ENCODE measurements around the gene SAMD14.

Gene SAMD14

DNA sequence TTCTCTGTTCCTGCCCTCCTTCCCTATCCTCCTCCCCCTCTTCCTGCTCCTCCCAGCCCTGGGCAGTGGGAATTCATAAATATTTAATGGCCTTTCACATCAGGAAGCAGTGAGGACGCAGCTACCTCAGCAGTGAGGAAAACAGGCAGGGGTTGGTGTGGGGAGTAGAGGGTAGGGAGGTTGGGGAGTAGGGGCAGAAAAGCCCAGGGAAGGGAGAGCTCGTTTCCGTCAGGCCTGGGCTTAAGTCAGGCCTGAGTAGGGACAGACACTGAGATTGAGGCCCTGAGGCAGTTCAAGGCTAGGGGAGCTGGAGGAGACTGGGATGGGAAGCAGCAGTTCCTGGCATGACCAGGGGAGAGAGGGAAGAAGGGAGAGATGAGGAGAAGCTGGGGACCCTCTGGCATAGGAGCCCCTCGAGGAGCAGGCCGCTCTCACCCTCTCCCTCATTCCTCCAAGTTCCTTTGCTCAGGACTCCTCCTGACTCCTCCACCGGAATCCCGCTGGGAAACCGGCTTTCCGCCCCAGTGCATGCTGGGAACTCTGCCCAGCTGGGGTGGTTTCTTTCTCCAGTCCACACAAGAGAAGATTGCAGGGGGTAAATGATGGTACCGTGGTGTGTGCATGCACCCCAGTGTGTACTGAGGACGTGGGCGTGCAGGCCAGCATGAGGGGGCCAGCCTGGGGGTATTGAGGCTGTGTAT is 6.2 kb downstream of the SAMD14 start:
- Histone ChIP-seq H3K4me3 (ENCODE audit: low read length) (no peak overlapping the region), H3K4me2 (ENCODE audit: low read length) (peak overlapping the region; percentile 16), H3K9me3 (replicated peaks; ENCODE audit: low read length) (no peaks in the 10 kb centered on the region), H3K36me3 (ENCODE audit: insufficient read depth, low read length) (no peaks in the 10 kb centered on the region), H3K4me1 (ENCODE audit: control insufficient read depth, insufficient read depth, low read length) (no peaks in the 10 kb centered on the region), H3K9ac (ENCODE audit: low read depth, low read length) (no peak overlapping the region), H3K27me3 (ENCODE audit: control insufficient read depth, insufficient read depth, low read length) (peaks cover 37% of the 10 kb centered on the region)

DNA sequence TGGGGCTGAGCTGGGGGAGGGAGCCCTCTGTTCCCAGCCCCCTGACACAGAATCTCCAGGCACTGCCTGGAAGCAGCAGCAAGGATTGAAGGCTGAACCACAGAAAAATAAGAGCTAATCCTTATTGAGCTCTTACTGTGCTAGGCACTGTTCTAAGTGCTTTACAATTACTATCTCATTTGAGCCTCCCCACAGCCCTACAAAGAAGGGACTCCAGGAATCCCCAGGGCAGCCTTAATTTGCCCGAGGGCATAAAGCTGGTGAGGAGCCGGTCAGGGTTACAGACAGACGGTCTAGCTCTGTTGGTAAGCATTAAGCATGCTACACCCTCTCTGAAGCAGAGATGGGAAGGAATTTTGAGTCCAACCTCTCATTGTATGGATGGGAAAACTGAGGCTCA is 7.0 kb downstream of the SAMD14 start:
- Histone ChIP-seq H3K4me1 (ENCODE audit: control insufficient read depth, insufficient read depth, low read length) (no peaks in the 10 kb centered on the region), H3K9ac (ENCODE audit: low read depth, low read length) (no peak overlapping the region), H3K36me3 (ENCODE audit: insufficient read depth, low read length) (no peaks in the 10 kb centered on the region), H3K9me3 (replicated peaks; ENCODE audit: low read length) (no peaks in the 10 kb centered on the region), H3K4me3 (ENCODE audit: low read length) (no peak overlapping the region), H3K27me3 (ENCODE audit: control insufficient read depth, insufficient read depth, low read length) (peaks cover 44% of the 10 kb centered on the region), H3K4me2 (ENCODE audit: low read length) (no peak overlapping the region)

DNA sequence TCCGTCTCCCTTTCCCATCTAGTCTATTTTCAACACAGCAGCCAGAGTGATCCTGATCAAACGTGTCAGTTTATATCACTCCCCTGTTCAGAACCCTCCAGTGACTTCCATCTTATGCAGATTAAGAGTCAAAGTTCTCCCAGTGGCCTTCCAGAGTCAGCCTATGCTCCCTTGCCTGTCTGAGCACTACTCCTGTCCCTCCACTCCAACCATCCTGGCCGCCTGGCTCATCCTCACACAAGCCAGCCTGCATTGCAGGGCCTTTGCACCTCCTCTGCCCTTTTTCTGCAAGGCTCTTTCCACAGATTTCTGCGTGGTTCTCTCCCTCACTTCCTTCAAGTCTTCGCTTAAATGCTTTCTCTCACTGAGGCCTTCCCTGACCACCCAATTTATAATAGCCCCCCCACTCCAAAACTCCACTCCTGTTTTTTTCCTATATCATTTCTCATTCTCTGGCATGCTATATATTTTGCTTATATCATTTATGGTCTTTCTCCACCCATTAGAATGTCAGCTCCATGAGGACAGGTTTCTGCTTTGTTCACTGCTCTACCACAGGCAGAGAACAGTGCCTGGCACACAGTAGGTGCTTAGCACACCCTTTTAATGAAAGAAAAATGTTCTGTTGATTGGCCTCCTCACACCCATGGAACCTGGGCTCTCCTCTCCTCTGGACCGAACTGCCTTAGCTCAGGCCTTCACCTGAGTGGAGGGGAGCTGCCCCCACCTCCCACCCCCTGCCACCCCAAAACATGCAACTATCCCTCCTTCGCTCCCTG is 9.3 kb downstream of the SAMD14 start:
- Histone ChIP-seq H3K36me3 (ENCODE audit: insufficient read depth, low read length) (no peaks in the 10 kb centered on the region), H3K4me3 (ENCODE audit: low read length) (no peak overlapping the region), H3K4me2 (ENCODE audit: low read length) (no peak overlapping the region), H3K9me3 (replicated peaks; ENCODE audit: low read length) (no peaks in the 10 kb centered on the region), H3K9ac (ENCODE audit: low read depth, low read length) (no peak overlapping the region), H3K27me3 (ENCODE audit: control insufficient read depth, insufficient read depth, low read length) (peaks cover 54% of the 10 kb centered on the region), H3K4me1 (ENCODE audit: control insufficient read depth, insufficient read depth, low read length) (peaks cover 7% of the 10 kb centered on the region)

DNA sequence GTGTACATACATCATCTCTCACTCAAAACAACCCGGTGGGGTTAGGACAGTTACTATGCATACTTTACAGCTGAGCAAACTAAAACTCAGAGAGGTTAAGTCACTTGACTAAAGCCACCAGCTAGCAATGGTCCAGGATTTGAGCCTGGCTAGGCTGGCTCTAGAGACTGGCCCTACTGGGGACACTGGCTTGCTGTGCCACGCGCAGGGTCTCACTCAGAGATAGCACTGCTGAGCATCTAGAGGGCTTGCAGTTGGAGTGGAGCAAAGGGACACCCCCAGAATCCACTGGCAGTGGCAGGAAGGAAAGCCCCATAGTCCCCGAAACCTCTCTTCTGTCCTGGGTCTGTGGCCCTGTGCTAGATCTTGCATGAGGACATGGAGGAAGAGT is 11.1 kb downstream of the SAMD14 start:
- Histone ChIP-seq H3K9ac (ENCODE audit: low read depth, low read length) (no peak overlapping the region), H3K27me3 (ENCODE audit: control insufficient read depth, insufficient read depth, low read length) (peaks cover 54% of the 10 kb centered on the region), H3K4me2 (ENCODE audit: low read length) (no peak overlapping the region), H3K4me3 (ENCODE audit: low read length) (no peak overlapping the region), H3K4me1 (ENCODE audit: control insufficient read depth, insufficient read depth, low read length) (peaks cover 7% of the 10 kb centered on the region), H3K9me3 (replicated peaks; ENCODE audit: low read length) (no peaks in the 10 kb centered on the region), H3K36me3 (ENCODE audit: insufficient read depth, low read length) (no peaks in the 10 kb centered on the region)

- Histone ChIP-seq H3K9me3 (replicated peaks; ENCODE audit: low read length) (no peaks in the 10 kb centered on the region), H3K4me3 (ENCODE audit: low read length) (no peak overlapping the region), H3K4me2 (ENCODE audit: low read length) (no peak overlapping the region), H3K9ac (ENCODE audit: low read depth, low read length) (no peak overlapping the region), H3K4me1 (ENCODE audit: control insufficient read depth, insufficient read depth, low read length) (peaks cover 7% of the 10 kb centered on the region), H3K27me3 (ENCODE audit: control insufficient read depth, insufficient read depth, low read length) (peaks cover 53% of the 10 kb centered on the region), H3K36me3 (ENCODE audit: insufficient read depth, low read length) (no peaks in the 10 kb centered on the region)
Measured at GRCh38 chr17:50118076-50118827, 11.7 kb downstream of the SAMD14 start.

GRCh38 chr17:50117202-50118051 is 12.5 kb downstream of the SAMD14 start:
- no peaks in the 10 kb centered on the region for H3K9me3 ChIP-seq (replicated peaks; ENCODE audit: low read length)
- no peak overlapping the region for H3K9ac ChIP-seq (ENCODE audit: low read depth, low read length)
- H3K36me3 ChIP-seq (ENCODE audit: insufficient read depth, low read length): no peaks in the 10 kb centered on the region
- H3K4me3 ChIP-seq (ENCODE audit: low read length): peak overlapping the region; percentile 45
- peak overlapping the region; percentile 77 for H3K4me2 ChIP-seq (ENCODE audit: low read length)
- H3K4me1 ChIP-seq (ENCODE audit: control insufficient read depth, insufficient read depth, low read length): peaks cover 7% of the 10 kb centered on the region
- H3K27me3 ChIP-seq (ENCODE audit: control insufficient read depth, insufficient read depth, low read length): peaks cover 46% of the 10 kb centered on the region

DNA sequence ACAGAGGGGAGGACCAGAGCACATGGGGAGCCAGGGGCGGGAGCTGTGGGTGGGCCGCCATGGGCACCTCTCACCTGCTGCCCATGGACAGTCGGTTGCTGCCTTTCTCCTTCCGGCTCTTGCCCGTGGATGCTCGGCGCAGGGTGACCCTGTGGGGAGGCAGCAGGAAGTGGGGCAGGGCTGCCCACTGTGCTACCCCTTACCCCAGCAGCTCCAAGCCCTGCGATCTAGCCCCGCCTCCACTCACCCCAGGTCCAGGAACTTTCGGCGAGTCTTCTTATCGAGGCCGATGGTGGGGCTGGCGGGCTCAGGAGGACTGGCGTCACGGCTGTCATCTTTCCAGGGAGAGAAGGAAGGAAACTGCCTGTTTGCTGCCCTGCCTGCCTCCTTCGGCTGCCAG is 14.2 kb downstream of the SAMD14 start:
- peaks cover 39% of the 10 kb centered on the region for H3K27me3 ChIP-seq (ENCODE audit: control insufficient read depth, insufficient read depth, low read length)
- H3K36me3 ChIP-seq (ENCODE audit: insufficient read depth, low read length): no peaks in the 10 kb centered on the region
- H3K9me3 ChIP-seq (replicated peaks; ENCODE audit: low read length): no peaks in the 10 kb centered on the region
- H3K4me1 ChIP-seq (ENCODE audit: control insufficient read depth, insufficient read depth, low read length): peaks cover 7% of the 10 kb centered on the region
- no peak overlapping the region for H3K9ac ChIP-seq (ENCODE audit: low read depth, low read length)
- H3K4me2 ChIP-seq (ENCODE audit: low read length): no peak overlapping the region
- H3K4me3 ChIP-seq (ENCODE audit: low read length): no peak overlapping the region

- no peak overlapping the region for H3K9ac ChIP-seq (ENCODE audit: low read depth, low read length)
- H3K9me3 ChIP-seq (replicated peaks; ENCODE audit: low read length): no peaks in the 10 kb centered on the region
- H3K4me1 ChIP-seq (ENCODE audit: control insufficient read depth, insufficient read depth, low read length): peaks cover 7% of the 10 kb centered on the region
- H3K4me3 ChIP-seq (ENCODE audit: low read length): no peak overlapping the region
- H3K27me3 ChIP-seq (ENCODE audit: control insufficient read depth, insufficient read depth, low read length): peaks cover 30% of the 10 kb centered on the region
- no peak overlapping the region for H3K4me2 ChIP-seq (ENCODE audit: low read length)
- H3K36me3 ChIP-seq (ENCODE audit: insufficient read depth, low read length): peaks cover 1% of the 10 kb centered on the region
Measured at GRCh38 chr17:50114849-50115357, 15.1 kb downstream of the SAMD14 start.

DNA sequence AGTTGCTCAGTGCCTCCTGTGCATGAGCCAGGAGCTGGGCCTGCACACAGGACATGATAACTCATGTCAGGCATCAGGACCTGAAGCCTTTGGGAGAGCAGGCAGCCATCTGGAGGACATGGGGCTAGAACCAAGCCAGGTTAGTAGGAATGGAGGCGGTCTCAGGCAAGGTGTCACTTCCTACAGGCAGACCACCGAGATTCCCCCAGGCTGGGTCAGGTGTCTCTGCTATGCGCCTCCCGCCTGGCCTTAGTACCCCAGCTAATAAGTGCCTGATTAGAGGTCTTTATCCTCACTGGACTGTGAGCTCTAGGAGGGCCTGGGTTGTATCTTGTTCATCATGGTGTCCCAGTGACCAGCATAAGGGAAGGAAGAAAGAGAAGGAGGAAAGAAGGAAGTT is 15.6 kb downstream of the SAMD14 start:
- Histone ChIP-seq H3K27me3 (ENCODE audit: control insufficient read depth, insufficient read depth, low read length) (peaks cover 25% of the 10 kb centered on the region), H3K9ac (ENCODE audit: low read depth, low read length) (no peak overlapping the region), H3K4me2 (ENCODE audit: low read length) (no peak overlapping the region), H3K4me3 (ENCODE audit: low read length) (no peak overlapping the region), H3K4me1 (ENCODE audit: control insufficient read depth, insufficient read depth, low read length) (peaks cover 7% of the 10 kb centered on the region), H3K36me3 (ENCODE audit: insufficient read depth, low read length) (peaks cover 5% of the 10 kb centered on the region), H3K9me3 (replicated peaks; ENCODE audit: low read length) (no peaks in the 10 kb centered on the region)

DNA sequence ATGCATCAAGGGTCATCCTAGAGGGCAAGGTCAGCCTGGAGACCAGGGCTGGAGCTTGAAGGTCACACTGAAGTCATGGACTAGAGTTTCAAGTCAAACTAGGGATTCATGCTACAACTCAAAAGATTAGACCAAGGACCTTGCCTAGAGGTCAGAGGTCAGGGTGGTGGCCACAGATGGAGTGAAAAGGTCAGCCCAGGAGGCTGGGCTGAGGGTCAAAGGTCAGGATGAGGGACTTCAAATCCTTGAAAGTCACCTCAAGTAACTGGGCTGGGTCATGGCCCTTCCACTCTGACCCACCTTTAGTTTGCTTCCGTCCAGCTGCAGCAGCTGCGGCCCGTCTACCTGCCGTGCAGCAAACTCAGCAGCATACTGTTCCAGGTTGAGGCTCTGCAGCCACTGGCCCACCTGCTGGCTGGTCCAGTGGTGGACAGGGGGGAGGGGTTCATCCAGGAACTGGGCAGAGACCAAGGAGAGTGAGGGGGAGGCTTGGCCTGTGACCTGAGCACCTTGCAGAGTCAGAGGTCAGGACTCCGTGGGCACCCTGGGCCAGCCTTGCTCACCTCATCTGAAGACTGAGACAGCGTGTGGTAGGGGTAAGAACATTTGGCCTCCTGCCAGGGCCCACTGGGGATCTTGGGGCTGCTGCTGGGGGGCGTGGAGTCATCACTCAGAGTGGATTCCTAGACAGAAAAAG is 16.2 kb downstream of the SAMD14 start:
- peaks cover 7% of the 10 kb centered on the region for H3K4me1 ChIP-seq (ENCODE audit: control insufficient read depth, insufficient read depth, low read length)
- H3K27me3 ChIP-seq (ENCODE audit: control insufficient read depth, insufficient read depth, low read length): peaks cover 19% of the 10 kb centered on the region
- H3K9ac ChIP-seq (ENCODE audit: low read depth, low read length): no peak overlapping the region
- H3K4me3 ChIP-seq (ENCODE audit: low read length): no peak overlapping the region
- peaks cover 5% of the 10 kb centered on the region for H3K36me3 ChIP-seq (ENCODE audit: insufficient read depth, low read length)
- no peak overlapping the region for H3K4me2 ChIP-seq (ENCODE audit: low read length)
- H3K9me3 ChIP-seq (replicated peaks; ENCODE audit: low read length): no peaks in the 10 kb centered on the region
